NCI-H2081 treated with DMSO at 0.1 percent for 48 hours (cell line): ENCODE measurements around the gene SNAP29.
"Not testable (repeated sequence)": the region's sequence is repeated elsewhere in the genome, so short reads cannot be mapped to it uniquely, and the experiment has no call there.

Experiments
- DNase-seq: peaks from one replicate; lab custom pipeline; 2025; lab: John Stamatoyannopoulos, UW

SNAP29 gene

DNA sequence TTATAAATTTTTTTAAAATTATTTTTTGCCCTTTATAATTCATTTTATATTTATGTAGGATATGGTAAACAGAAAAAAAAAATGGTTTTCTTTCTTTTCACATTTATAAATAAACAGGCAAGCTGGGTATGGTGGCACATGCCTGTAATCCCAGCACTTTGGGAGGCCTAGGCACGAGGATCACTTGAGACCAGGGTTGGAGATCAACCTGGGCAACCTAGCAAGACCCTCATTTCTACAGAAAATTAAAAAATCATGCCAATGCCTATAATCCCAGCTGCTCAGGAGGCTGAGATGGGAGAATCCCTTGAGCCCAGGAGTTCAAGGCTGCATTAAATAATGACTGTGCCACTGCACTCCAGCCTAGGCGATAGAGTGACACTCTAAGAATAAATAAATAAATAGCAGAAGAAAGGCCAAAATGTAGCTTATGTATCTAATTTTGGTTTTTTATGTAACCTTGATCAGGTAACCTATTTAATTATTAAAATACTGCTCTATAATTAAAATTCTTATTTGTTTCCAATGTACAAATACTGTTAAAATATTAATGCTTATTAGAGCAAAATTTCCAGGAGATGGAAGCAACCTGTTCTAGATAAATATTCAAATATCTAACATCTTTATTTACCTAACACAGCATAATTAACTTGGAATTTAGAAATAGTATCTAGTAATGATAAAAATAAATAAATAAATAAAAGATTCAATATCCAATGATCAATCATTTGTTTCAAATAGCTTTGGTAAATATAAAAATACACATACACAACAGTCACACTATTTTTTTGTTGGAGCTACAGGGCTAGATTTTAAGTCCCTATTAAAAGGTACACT lies 21.6 kb upstream of the SNAP29 start:
- no peak for DNase-seq

GRCh38 chr22:20839354-20839753 lies 19.5 kb upstream of the SNAP29 start:
- not testable (repeated sequence) for DNase-seq

- no peak for DNase-seq
Observed at GRCh38 chr22:20839837-20840645, 18.8 kb upstream of the SNAP29 start.

GRCh38 chr22:20840646-20841371 lies 18.0 kb upstream of the SNAP29 start:
- DNase-seq = no peak

- DNase-seq = no peak
Observed at GRCh38 chr22:20843501-20843900, 15.3 kb upstream of the SNAP29 start.

DNA sequence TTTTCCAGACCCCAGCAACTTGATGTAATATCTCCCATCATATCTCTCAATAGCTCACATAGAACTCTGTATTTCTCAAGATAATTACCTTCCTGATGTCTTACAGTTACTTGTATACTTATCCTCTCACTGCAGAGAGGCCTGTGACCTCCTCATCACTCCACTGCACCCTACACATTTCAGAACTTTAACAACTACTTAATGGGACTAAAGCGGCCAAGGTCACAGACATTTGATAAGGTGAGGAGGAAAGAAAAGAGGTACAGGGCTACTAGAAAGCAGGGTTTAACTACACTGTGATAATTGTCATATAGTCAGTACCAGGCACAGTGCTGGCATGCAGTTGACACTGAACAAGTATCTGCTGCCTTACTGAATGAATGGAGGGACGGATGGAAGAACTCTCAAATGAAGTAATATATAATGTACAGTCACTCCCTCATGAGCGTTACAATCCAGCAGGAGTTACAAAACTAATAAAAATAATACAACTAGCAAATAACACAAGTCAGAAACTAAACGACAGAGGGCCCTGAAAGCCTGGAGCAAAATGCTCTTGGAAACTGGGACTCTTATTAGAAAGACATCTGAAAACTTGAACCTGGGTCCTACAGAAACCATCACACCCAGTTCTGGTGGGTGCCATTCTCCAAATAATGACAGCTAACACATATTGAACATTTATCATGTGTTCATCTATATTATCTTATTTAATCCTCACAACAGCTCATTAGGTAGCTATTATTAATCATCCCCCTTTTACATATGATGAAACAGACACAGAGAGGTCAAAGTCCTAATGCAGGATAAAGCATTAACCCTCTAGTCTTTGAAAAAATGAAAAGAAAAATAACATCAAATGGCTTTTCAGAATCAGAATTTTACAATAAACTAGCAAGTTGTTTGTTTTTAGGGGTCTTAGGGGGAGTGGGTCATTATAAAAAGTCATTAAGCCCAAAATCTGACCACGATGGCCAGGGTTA lies 14.5 kb upstream of the SNAP29 start:
- no peak for DNase-seq

DNA sequence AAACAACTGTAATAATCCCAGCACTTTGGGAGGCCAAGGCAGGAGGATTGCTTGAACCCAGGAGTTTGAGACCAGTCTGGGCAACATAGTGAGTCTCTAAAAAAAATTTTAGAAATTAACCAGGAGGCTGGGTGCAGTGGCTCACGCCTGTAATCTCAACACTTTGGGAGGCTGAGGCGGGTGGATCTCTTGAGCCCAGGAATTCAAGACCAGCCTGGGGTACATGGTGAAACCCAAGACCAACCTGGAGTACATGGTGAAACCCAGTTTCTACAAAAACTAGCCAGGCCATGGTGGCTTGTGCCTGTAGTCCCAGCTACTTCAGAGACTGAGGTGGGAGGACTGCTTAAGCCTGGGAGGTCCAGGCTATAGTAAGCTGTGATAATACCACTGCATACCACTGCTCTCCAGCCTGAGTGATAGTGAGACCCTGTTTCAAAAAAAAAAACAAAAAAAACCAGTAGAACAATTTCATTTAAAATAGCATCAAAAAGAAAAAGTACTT lies 11.4 kb upstream of the SNAP29 start:
- DNase-seq = no peak

DNA sequence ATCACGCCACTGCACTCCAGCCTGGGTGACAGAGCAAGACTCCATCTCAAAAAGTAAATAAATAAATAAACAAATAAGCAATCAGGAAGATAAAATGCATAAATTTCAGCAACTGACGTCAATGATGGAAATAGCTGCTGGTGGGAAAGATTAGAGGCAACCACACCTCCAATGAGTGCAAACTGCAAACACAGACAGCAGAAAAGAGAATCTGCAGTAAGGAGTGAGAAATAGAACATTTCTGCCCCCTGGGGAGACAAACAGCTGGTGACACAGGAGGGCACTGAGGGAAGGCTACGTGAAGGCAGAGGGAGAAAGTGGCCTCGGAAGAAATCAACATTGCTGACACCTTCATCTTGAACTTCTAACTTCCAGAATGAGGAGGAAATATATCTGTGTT lies 6.7 kb upstream of the SNAP29 start:
- DNase-seq = no peak

GRCh38 chr22:20852503-20852902 lies 6.3 kb upstream of the SNAP29 start:
- no peak for DNase-seq

DNA sequence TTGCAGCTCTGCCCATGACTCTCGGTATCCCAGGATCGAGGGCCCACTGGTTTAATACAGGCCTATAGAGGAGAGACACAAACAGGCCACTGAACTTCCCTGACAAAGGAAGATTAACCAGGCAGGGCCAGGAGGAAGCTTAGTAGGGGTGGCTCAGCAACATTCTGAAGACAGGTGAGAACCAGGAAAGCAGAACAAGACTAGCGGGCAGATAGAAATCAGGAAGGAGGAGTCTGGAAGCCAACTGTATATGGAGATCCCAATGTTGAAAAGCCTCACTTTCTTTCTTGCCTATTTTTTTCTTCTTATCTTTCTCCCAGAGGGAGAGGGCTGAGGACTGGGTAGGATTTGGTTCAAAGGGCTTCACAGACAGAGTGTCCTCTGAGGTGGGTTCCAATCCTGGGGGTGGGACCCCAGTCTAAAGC lies 5.6 kb upstream of the SNAP29 start:
- no peak for DNase-seq

DNA sequence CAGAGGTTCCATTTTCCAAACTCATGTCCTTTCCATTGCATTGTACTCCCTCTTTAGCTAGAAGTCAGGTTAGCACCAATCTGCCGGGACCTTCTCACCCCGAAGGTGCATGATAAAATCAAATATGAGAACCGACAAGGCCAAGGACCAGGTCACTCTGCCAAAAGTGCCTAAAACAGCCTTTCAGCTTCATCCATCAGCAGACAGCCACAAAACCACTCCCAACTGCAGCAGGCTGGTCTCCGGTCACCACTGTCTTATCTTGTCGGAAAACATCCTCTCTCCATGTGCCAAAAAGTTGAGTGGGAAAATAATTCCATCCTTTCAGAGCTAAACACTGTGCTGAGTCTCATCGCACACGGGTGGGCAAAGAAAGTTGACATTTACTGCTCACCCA lies 1.6 kb upstream of the SNAP29 start:
- no peak for DNase-seq

DNA sequence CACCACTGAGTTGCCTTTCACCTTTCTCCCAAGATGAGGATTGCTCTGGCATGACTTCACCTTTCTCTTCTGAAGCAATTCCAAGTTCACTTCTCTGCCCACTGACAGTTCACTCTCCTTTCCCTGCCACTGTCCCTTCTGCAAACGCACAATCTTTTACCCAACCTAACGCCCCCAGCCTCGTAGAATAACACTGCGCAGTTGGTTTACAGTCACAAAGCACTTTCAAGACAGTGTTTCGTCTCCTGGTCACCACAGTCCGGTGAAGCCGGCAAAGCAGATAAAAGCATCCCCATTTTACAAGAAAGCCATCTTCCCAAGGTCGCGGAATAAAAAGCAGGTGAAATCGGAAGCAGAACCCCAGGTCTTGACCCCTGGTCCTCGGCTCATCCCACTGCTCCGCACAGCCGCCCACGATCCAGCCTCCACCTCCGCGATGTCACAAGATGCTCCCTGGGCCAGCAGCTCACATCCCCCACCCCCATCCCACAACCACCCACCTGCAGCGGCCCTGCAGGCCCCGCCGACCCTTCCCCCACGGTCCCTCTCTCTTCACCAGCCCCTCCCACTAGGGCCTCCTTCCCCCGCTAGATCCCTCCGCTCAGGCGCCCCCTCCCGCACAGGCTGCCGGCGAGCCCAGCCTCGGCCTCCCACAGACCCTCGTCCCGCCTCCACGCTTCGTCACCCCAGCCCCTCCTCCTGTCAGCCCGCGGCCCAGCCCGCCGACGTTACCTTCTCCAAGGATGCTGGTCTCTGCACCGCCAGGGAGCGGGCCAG lies 781 bp upstream of the SNAP29 start:
- DNase-seq = no peak

GRCh38 chr22:20859615-20860014 lies 808 bp downstream of the SNAP29 start:
- no peak for DNase-seq

GRCh38 chr22:20862540-20862939 lies 3.7 kb downstream of the SNAP29 start:
- DNase-seq = no peak

DNA sequence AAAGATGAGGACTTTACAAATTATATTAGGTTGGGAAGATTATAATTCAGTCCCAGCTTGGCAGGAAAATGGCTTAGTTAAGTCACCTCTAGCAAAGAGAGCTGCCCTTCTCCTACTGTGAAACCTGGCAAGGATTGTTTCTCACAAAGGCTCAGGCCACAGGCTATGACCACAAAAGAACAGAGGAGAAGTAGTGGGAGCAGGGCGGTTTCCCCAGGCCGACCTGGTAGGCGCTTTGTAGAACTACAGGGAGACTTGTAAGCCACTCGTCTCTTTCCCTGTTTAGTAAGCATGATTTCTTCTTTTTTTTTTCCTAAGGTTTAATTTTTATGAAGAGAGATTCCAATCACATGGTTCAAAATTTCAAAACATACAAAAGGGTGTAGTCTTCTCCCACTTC lies 4.6 kb downstream of the SNAP29 start:
- DNase-seq = no peak

- DNase-seq = no peak
Observed at GRCh38 chr22:20864186-20864908, 5.5 kb downstream of the SNAP29 start.

DNA sequence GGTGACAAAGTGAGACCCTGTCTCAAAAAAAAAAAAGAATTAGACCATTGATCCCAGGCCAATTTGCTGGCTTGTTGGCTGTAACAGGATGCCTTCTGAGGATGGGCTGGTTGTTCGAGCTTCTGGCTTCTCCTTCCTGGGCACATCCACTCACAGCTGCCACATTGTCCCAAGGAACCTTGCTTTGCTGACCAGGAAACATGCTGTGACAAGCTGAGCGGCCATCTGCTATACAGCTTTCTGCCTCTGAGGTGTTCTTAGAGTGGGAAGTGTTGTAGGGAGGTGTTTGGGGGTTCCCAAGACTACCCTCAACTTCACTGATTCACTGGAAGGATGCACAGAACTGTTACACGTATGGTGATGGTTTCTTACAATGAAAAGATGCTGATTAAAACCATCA lies 6.5 kb downstream of the SNAP29 start:
- DNase-seq = no peak

GRCh38 chr22:20865875-20866445 lies 7.2 kb downstream of the SNAP29 start:
- DNase-seq = no peak

GRCh38 chr22:20866736-20867135 lies 7.9 kb downstream of the SNAP29 start:
- DNase-seq = no peak
